H1 (cell line): ENCODE data around the gene FMNL1. TPM values are rescaled to one million over a fixed set of nuclear protein-coding genes. Genes with fewer than 3 reads are reported as not detected.

Experiments used
- CTCF ChIA-PET: fragments of 300-600 bp; sonication (Branson Sonifier 250); formaldehyde crosslinking; loops from one replicate; lab custom pipeline; 2021; ENCODE audit not compliant: partially characterized antibody; lab: Charles Lee
- POLR2A ChIA-PET: fragments of 300-600 bp; sonication (Branson Sonifier 250); formaldehyde crosslinking; loops from one replicate; lab custom pipeline; 2021; ENCODE audit warnings: inconsistent platforms; ENCODE audit not compliant: partially characterized antibody; lab: Charles Lee
- DNase-seq, 2 experiments: peaks; one replicate each; pipeline versions ENCODE4 v3.0.0 to v3.0.0-alpha.2; 2010 to 2022; ENCODE audit warnings: low spot score in 2 of 2, low read depth in 1 of 2, mixed read lengths in 1 of 2
- FAIRE-seq: peaks from 2 replicates; lab custom pipeline; 2011; peaks lifted over from hg19 to GRCh38; lab: Jason Lieb, UNC
- H2AFZ ChIP-seq: 2 replicates; pipeline ENCODE4 v1.8.1; 2012; ENCODE audit warnings: low read length, inconsistent platforms
- H2AK5ac ChIP-seq: 2 replicates; pipeline ENCODE4 v1.6.1; 2013; ENCODE audit warnings: low read depth, low read length
- H2BK120ac ChIP-seq: replicated peaks from 2 replicates; pipeline ENCODE3; 2013; ENCODE audit warnings: low read depth, low read length, inconsistent platforms
- H2BK12ac ChIP-seq: 2 replicates; pipeline ENCODE4 v1.6.1; 2013; ENCODE audit warnings: low read depth, low read length
- H2BK15ac ChIP-seq: 2 replicates; pipeline ENCODE4 v1.6.1; 2013; ENCODE audit warnings: low read length
- H2BK20ac ChIP-seq: 2 replicates; pipeline ENCODE4 v1.6.1; 2013; ENCODE audit warnings: low read length
- H2BK5ac ChIP-seq: 2 replicates; pipeline ENCODE4 v1.6.1; 2013; ENCODE audit warnings: low read depth, low read length
- H3K14ac ChIP-seq: 2 replicates; pipeline ENCODE4 v1.6.1; 2013; ENCODE audit warnings: inconsistent platforms; ENCODE audit not compliant: insufficient read length
- H3K18ac ChIP-seq: 2 replicates; pipeline ENCODE4 v1.6.1; 2013; ENCODE audit warnings: low read length; ENCODE audit errors: extremely low read depth
- H3K23ac ChIP-seq: 2 replicates; pipeline ENCODE4 v1.6.1; 2013; ENCODE audit warnings: inconsistent platforms; ENCODE audit not compliant: insufficient read length
- H3K23me2 ChIP-seq: 2 replicates; pipeline ENCODE4 v1.6.1; 2013; ENCODE audit warnings: low read depth, low read length
- H3K27ac ChIP-seq: 2 replicates; pipeline ENCODE4 v1.6.1; 2011; ENCODE audit warnings: low read depth, low read length, inconsistent platforms
- H3K27me3 ChIP-seq, 4 experiments: replicated peaks in 1 of 4; 1 replicate in 1 of 4; 2 replicates in 3 of 4; pipeline versions ENCODE4 v1.6.1 to v1.8.1; 2011 to 2013; ENCODE audit warnings: low read length in 3 of 4, mild to moderate bottlenecking in 3 of 4, inconsistent platforms in 2 of 4, mixed read lengths in 2 of 4, moderate library complexity in 1 of 4; ENCODE audit not compliant: control insufficient read depth in 3 of 4, insufficient read depth in 3 of 4; ENCODE audit errors: extremely low read depth in 1 of 4
- H3K36me3 ChIP-seq, 4 experiments: 2 replicates each; pipeline versions ENCODE4 v1.6.1 to v1.8.1; 2011 to 2013; ENCODE audit warnings: mild to moderate bottlenecking in 4 of 4, low read length in 3 of 4, moderate library complexity in 2 of 4, control low read depth in 1 of 4, inconsistent platforms in 1 of 4; ENCODE audit not compliant: insufficient read depth in 4 of 4, control insufficient read depth in 2 of 4
- H3K4ac ChIP-seq: replicated peaks from 2 replicates; pipeline ENCODE3; 2013; ENCODE audit warnings: low read length, low read depth, mixed read lengths, inconsistent platforms; ENCODE audit not compliant: insufficient read length
- H3K4me1 ChIP-seq, 4 experiments: replicated peaks in 1 of 4; 1 replicate in 1 of 4; 2 replicates in 3 of 4; pipeline versions ENCODE4 v1.6.1 to v1.8.1; 2011 to 2013; ENCODE audit warnings: low read length in 3 of 4, inconsistent platforms in 2 of 4, mixed read lengths in 1 of 4; ENCODE audit not compliant: insufficient read depth in 4 of 4, control insufficient read depth in 3 of 4
- H3K4me2 ChIP-seq, 2 experiments: 2 replicates each; pipeline versions ENCODE4 v1.6.1 to v1.8.1; 2011 to 2013; ENCODE audit warnings: low read depth in 2 of 2, low read length in 2 of 2, control low read depth in 1 of 2, inconsistent platforms in 1 of 2, mild to moderate bottlenecking in 1 of 2; ENCODE audit not compliant: insufficient read depth in 1 of 2
- H3K4me3 ChIP-seq, 4 experiments: fragments of 200-600, 300-600 bp in 1 of 4; sonication (generic), shearing (Covaris generic), sonication (Bioruptor Twin) in 1 of 4; 2 replicates each; pipeline versions ENCODE4 v1.5.1 to v1.8.1; 2011 to 2016; ENCODE audit warnings: low read length in 4 of 4, low read depth in 3 of 4, control low read depth in 2 of 4, inconsistent platforms in 2 of 4, mild to moderate bottlenecking in 2 of 4, mixed read lengths in 1 of 4, moderate library complexity in 1 of 4; ENCODE audit not compliant: insufficient read depth in 2 of 4; ENCODE audit errors: extremely low read depth in 1 of 4
- H3K56ac ChIP-seq: replicated peaks from 2 replicates; pipeline ENCODE3; 2013; ENCODE audit warnings: low read depth, mild to moderate bottlenecking, mixed read lengths, low read length, inconsistent platforms; ENCODE audit not compliant: insufficient read length
- H3K79me1 ChIP-seq: 2 replicates; pipeline ENCODE4 v1.6.1; 2013; ENCODE audit warnings: low read depth, low read length, control low read depth
- H3K79me2 ChIP-seq, 2 experiments: 2 replicates each; pipeline versions ENCODE4 v1.6.1 to v1.8.1; 2012 to 2013; ENCODE audit warnings: low read length in 2 of 2, mild to moderate bottlenecking in 2 of 2, inconsistent platforms in 1 of 2; ENCODE audit not compliant: insufficient read depth in 2 of 2, control insufficient read depth in 1 of 2
- H3K9ac ChIP-seq, 4 experiments: replicated peaks in 1 of 4; 1 replicate in 1 of 4; 2 replicates in 3 of 4; pipeline versions ENCODE4 v1.6.1 to v1.8.1; 2011 to 2013; ENCODE audit warnings: low read depth in 3 of 4, low read length in 3 of 4, control low read depth in 2 of 4, mild to moderate bottlenecking in 2 of 4, moderate library complexity in 2 of 4, inconsistent platforms in 1 of 4; ENCODE audit errors: extremely low read depth in 1 of 4
- H3K9me3 ChIP-seq, 2 experiments: 2 replicates each; pipeline versions ENCODE4 v1.6.1 to v1.8.1; 2012 to 2013; ENCODE audit warnings: mild to moderate bottlenecking in 2 of 2, moderate library complexity in 2 of 2, control low read depth in 1 of 2, inconsistent platforms in 1 of 2, low read depth in 1 of 2, low read length in 1 of 2, mixed read lengths in 1 of 2; ENCODE audit not compliant: insufficient read depth in 2 of 2
- H4K20me1 ChIP-seq, 2 experiments: replicated peaks in 1 of 2; 2 replicates each; pipeline versions ENCODE3 to v1.8.1; 2011 to 2013; ENCODE audit warnings: inconsistent platforms in 2 of 2, low read length in 2 of 2, mild to moderate bottlenecking in 1 of 2; ENCODE audit not compliant: insufficient read depth in 2 of 2, control insufficient read depth in 1 of 2
- H4K5ac ChIP-seq: 2 replicates; pipeline ENCODE4 v1.6.1; 2013; ENCODE audit warnings: low read length, low read depth, mixed read lengths, inconsistent platforms; ENCODE audit not compliant: insufficient read length
- H4K8ac ChIP-seq: 2 replicates; pipeline ENCODE4 v1.8.0; 2013; ENCODE audit warnings: mild to moderate bottlenecking, moderate library complexity, low read length, inconsistent platforms; ENCODE audit not compliant: insufficient read depth; ENCODE audit errors: extremely low read depth
- H4K91ac ChIP-seq: replicated peaks from 2 replicates; pipeline ENCODE3; 2013; ENCODE audit warnings: low read length, mixed read lengths, inconsistent platforms; ENCODE audit not compliant: insufficient read length
- CREB1 ChIP-seq: IDR thresholded peaks from 2 replicates; pipeline ENCODE4 v1.6.1; 2012; ENCODE audit warnings: inconsistent platforms
- WGBS, 2 experiments: shearing (Covaris generic) in 1 of 2; methylation state at CpG; one replicate each; pipeline versions ENCODE4 v1.1.6 to v1.1.7; 2013 to 2015; ENCODE audit warnings: low lambda C conversion rate in 2 of 2, mixed read lengths in 2 of 2, inconsistent platforms in 1 of 2, low coverage in 1 of 2, missing lambda C conversion rate in 1 of 2; ENCODE audit not compliant: insufficient replicate concordance in 2 of 2, insufficient coverage in 1 of 2, insufficient read length in 1 of 2; ENCODE audit errors: extremely low coverage in 1 of 2, missing lambda C conversion rate in 1 of 2; 5-methylcytosine and 5-hydroxymethylcytosine counted together
- polyA plus RNA-seq, 7 experiments: library from polyadenylated mRNA; depleted of rRNA in 3 of 7; stranded (reverse) in 5 of 7; unstranded in 2 of 7; fragments of >200 nt in 5 of 7; fragments of 200-250 nt in 2 of 7; gene quantifications; 1 replicate in 5 of 7; 2 replicates in 1 of 7; 4 replicates in 1 of 7; pipeline versions ENCODE4 v1.2.1 to v1.2.3, GENCODE V29; 2011 to 2013; ENCODE audit warnings: missing spikeins in 2 of 7, mixed read lengths in 2 of 7
- total RNA-seq: library from RNA; stranded (reverse); fragmentation: NEBNext Ultra II Directional; extraction: Animal tissue kit (Norgen Biotek cat#: 25700); gene quantifications from 2 replicates; pipeline ENCODE4 v1.2.1, GENCODE V29; 2021
- TF ChIP-seq, protein P1 (sequence below), 3 experiments: IDR thresholded peaks; 1 replicate in 2 of 3; 2 replicates in 1 of 3; pipeline versions ENCODE4 v1.5.1 to v1.6.1; 2011; ENCODE audit warnings: low read length in 3 of 3, mild to moderate bottlenecking in 3 of 3, inconsistent platforms in 2 of 3, low read depth in 1 of 3, moderate library complexity in 1 of 3; ENCODE audit not compliant: insufficient read depth in 1 of 3; ENCODE audit errors: control extremely low read depth in 1 of 3

Gene FMNL1
- total and polyA plus RNA-seq, 2 of the 8 experiments (the other 6 are each of a cell fraction or from before 2014, with no cell fraction given) = 2.5 to 8.6 TPM

- Histone ChIP-seq H3K36me3 (no peaks in the 10 kb centered on the region), H3K56ac (no peak overlapping the region), H3K27me3 (peaks cover 15 to 45% (median 36%) of the 10 kb centered on the region in 4 experiments), H3K4ac (no peak overlapping the region), H2BK15ac (peak overlapping the region; percentile 14; the same call in 1 of the 2 replicates), H4K20me1 (no peaks in the 10 kb centered on the region)
- no peak for TF ChIP-seq CREB1
- TF ChIP-seq, protein P1, sequence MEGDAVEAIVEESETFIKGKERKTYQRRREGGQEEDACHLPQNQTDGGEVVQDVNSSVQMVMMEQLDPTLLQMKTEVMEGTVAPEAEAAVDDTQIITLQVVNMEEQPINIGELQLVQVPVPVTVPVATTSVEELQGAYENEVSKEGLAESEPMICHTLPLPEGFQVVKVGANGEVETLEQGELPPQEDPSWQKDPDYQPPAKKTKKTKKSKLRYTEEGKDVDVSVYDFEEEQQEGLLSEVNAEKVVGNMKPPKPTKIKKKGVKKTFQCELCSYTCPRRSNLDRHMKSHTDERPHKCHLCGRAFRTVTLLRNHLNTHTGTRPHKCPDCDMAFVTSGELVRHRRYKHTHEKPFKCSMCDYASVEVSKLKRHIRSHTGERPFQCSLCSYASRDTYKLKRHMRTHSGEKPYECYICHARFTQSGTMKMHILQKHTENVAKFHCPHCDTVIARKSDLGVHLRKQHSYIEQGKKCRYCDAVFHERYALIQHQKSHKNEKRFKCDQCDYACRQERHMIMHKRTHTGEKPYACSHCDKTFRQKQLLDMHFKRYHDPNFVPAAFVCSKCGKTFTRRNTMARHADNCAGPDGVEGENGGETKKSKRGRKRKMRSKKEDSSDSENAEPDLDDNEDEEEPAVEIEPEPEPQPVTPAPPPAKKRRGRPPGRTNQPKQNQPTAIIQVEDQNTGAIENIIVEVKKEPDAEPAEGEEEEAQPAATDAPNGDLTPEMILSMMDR (IDR thresholded peaks at IDR 0.05; ENCODE audit: control extremely low read depth in 1 of 3, insufficient read depth in 1 of 3, low read depth in 1 of 3, low read length in 3 of 3) = peak in 1 of 3 experiments; percentile 5; a peak in 1 of 4 replicates
- TF ChIP-seq, all 59 proteins: peak for 1
- H3K27ac ChIP-seq = no peak overlapping the region
- no peak overlapping the region for H2BK120ac ChIP-seq
- no peak overlapping the region for H3K9ac ChIP-seq
- H3K23ac ChIP-seq = no peak overlapping the region
- POLR2A ChIA-PET = interaction anchor here (0.7 to 6.5 kb wide), 3 partner anchors 17 to 93 kb away, joined by 4 to 54 read pairs (median 4); partner anchors contain the start of genes HEXIM1 and MAP3K14
- H3K14ac ChIP-seq = no peak overlapping the region
- H2AK5ac ChIP-seq = peak overlapping the region; percentile 40; the same call in 1 of the 2 replicates
- peaks cover 5 to 26% (median 15%) of the 10 kb centered on the region in 4 experiments for H3K4me1 ChIP-seq
- no peaks in the 10 kb centered on the region for H3K79me2 ChIP-seq
- peak overlapping the region; percentile 82 for H4K8ac ChIP-seq
- no peak for DNase-seq
- H2BK20ac ChIP-seq = 0 out of 2 replicates have a peak overlapping the region, but pooled peaks have one; percentile 48
- H3K4me2 ChIP-seq = no peak overlapping the region; a peak in 1 of 4 replicates
- H3K18ac ChIP-seq = no peak overlapping the region
- no peaks in the 10 kb centered on the region for H3K9me3 ChIP-seq
- H3K23me2 ChIP-seq = peaks cover 7% of the 10 kb centered on the region; the same call in 1 of the 2 replicates
- H2BK12ac ChIP-seq = 0 out of 2 replicates have a peak overlapping the region, but pooled peaks have one; percentile 68
- WGBS, 2 experiments = 89% methylated on average over 11 of the region's 12 CpGs; no CpG with 5 or more reads in 1 of the 2 experiments
- CTCF ChIA-PET = interaction anchor here (0.6 to 22.1 kb wide), 6 partner anchors 9 to 166 kb away, joined by 3 to 362 read pairs (median 4); no protein-coding TSS in a partner anchor
- no peaks in the 10 kb centered on the region for H3K79me1 ChIP-seq
- no peak overlapping the region for H4K5ac ChIP-seq
- H4K91ac ChIP-seq = no peak overlapping the region
- H2AFZ ChIP-seq = no peak overlapping the region
- H2BK5ac ChIP-seq = no peak overlapping the region
- FAIRE-seq = no peak
- H3K4me3 ChIP-seq = no peak overlapping the region
Measured at GRCh38 chr17:45223539-45224528, 2.1 kb downstream of the FMNL1 start.
